SKM-1 (cell line): ENCODE results near the gene SNRNP40.

Experiments used
- DNase-seq: peaks from one replicate; lab custom pipeline; 2025; ENCODE audit not compliant: unreplicated experiment; lab: John Stamatoyannopoulos, UW

Gene SNRNP40

GRCh38 chr1:31234123-31234708 lies 62.4 kb downstream of the SNRNP40 start:
- no peak for DNase-seq

GRCh38 chr1:31232689-31233088 lies 63.9 kb downstream of the SNRNP40 start:
- no peak for DNase-seq

GRCh38 chr1:31231802-31232201 lies 64.8 kb downstream of the SNRNP40 start:
- DNase-seq = no peak

- DNase-seq = no peak
Measured at GRCh38 chr1:31230378-31230777, 66.2 kb downstream of the SNRNP40 start.

GRCh38 chr1:31228986-31229385 lies 67.6 kb downstream of the SNRNP40 start:
- DNase-seq = no peak

- DNase-seq = no peak
Measured at GRCh38 chr1:31227891-31228568, 68.6 kb downstream of the SNRNP40 start.

- DNase-seq = no peak
Measured at GRCh38 chr1:31224068-31224467, 72.5 kb downstream of the SNRNP40 start.

GRCh38 chr1:31222176-31222575 lies 74.4 kb downstream of the SNRNP40 start:
- DNase-seq = no peak

GRCh38 chr1:31221072-31221471 lies 75.5 kb downstream of the SNRNP40 start:
- DNase-seq = no peak

- DNase-seq = no peak
Measured at GRCh38 chr1:31219489-31219888, 77.1 kb downstream of the SNRNP40 start.

- no peak for DNase-seq
Measured at GRCh38 chr1:31218705-31219104, 77.9 kb downstream of the SNRNP40 start.

- no peak for DNase-seq
Measured at GRCh38 chr1:31216016-31216415, 80.6 kb downstream of the SNRNP40 start.

GRCh38 chr1:31215065-31215570 lies 81.5 kb downstream of the SNRNP40 start:
- no peak for DNase-seq

- DNase-seq = no peak
Measured at GRCh38 chr1:31214316-31215064, 82.1 kb downstream of the SNRNP40 start.
